ENCODE data around the gene PRSS57. TPM values are rescaled to one million over a fixed set of nuclear protein-coding genes. Genes with fewer than 3 reads are reported as not detected.

The PRSS57 gene
- total RNA-seq, 1 experiment from 2014 or later, result not detected

DNA sequence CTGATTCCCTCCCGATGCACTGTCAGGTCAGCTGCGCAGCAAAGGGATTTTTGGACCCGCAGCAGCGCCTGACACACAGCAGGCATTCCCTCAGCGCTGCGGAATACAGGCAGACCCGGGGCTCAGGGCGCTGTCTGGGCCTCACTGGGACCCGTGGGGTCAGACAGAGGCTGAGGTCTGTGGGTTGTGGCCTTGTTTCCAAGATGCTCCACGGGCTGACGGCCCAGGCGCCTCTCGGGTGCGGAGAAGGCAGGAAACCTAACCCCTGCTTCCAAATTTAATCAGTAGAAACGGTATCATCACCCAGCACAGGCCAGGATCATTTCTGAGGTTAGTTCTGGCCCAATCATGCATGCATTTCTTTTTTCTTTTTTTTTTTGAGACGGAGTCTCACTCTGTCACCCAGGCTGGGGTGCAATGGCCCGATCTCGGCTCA is 31.6 kb downstream of the PRSS57 start:
- no peak for DNase-seq (ENCODE audit: unreplicated experiment)
- BruUV-seq (replicated peaks), result no TSS peak
- POLR2A ChIA-PET, result interaction anchor here (0.6 to 2.2 kb wide), 13 partner anchors 9 to 589 kb away, joined by 3 to 49 read pairs (median 4); partner anchors contain the start of genes FSTL3, MISP and PTBP1
- TF ChIP-seq, protein P1, sequence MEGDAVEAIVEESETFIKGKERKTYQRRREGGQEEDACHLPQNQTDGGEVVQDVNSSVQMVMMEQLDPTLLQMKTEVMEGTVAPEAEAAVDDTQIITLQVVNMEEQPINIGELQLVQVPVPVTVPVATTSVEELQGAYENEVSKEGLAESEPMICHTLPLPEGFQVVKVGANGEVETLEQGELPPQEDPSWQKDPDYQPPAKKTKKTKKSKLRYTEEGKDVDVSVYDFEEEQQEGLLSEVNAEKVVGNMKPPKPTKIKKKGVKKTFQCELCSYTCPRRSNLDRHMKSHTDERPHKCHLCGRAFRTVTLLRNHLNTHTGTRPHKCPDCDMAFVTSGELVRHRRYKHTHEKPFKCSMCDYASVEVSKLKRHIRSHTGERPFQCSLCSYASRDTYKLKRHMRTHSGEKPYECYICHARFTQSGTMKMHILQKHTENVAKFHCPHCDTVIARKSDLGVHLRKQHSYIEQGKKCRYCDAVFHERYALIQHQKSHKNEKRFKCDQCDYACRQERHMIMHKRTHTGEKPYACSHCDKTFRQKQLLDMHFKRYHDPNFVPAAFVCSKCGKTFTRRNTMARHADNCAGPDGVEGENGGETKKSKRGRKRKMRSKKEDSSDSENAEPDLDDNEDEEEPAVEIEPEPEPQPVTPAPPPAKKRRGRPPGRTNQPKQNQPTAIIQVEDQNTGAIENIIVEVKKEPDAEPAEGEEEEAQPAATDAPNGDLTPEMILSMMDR (IDR thresholded peaks at IDR 0.05; ENCODE audit: unreplicated experiment), result no peak
- CTCF ChIA-PET, result interaction anchor here (0.7 to 1.8 kb wide), 4 partner anchors 14 to 71 kb away, joined by 3 to 7 read pairs (median 5); no protein-coding TSS in a partner anchor
- Mint-ChIP-seq H3K9me3 (ENCODE audit: unreplicated experiment) (no peaks in the 10 kb centered on the region), H3K36me3 (ENCODE audit: insufficient read depth, unreplicated experiment) (peaks cover 7% of the 10 kb centered on the region), H3K27ac (ENCODE audit: low read depth, unreplicated experiment) (peak overlapping the region; percentile 80), H3K27me3 (ENCODE audit: insufficient read depth, unreplicated experiment) (no peaks in the 10 kb centered on the region), H3K4me1 (ENCODE audit: insufficient read depth, unreplicated experiment) (peaks cover 31% of the 10 kb centered on the region), H3K4me3 (ENCODE audit: unreplicated experiment) (peak overlapping the region; percentile 87)
- intact Hi-C loops (cut with micrococcal nuclease), result loop anchor here (5.0 kb wide), 1 partner anchor 76 kb away; the partner anchor contains the start of gene HCN2

DNA sequence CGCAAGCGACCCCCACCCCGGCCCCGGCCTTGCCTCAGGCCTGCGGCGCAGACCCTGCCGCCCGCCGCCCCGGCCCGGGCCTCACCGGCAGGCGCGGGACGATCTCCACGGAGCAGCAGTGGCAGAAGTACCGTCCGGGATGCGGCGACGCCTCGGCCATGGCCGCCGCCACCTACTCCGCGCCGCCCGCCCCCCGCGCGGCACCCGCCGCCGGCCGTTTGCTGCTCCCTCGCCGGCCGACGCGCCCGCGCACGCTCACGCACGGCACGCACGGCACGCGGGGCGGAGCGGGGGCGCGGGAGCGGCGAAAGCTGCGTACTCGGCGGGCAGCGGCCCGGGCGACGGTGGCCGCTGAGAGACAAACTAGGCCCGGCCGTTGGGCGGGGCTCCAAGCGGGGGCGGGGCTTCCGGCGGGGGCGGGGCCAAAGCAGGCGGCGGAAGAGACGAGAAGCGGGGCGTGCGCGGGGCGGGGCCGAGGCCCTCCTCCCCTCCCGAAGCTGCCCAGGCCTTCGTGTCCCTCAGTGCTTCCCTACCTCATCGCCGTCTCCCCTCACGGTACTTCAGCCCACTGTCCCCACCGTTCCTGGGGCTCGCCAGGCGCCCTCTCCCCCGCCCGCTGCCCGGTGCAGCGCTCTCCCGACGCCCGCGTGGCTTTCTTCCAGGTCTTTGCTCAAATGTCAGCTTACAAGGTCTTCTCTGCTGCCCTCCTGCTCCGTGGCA is 32.1 kb downstream of the PRSS57 start, which contains the start of gene RNF126:
TSS of gene RNF126 (minus strand) at position 253 of the 720 bp plus-strand sequence. CDS start at position 160, 93 bp downstream.
- intact Hi-C loops (cut with micrococcal nuclease), result loop anchor here (5.0 kb wide), 1 partner anchor 76 kb away; the partner anchor contains the start of gene HCN2
- peak; percentile 90 for DNase-seq (ENCODE audit: unreplicated experiment)
- CTCF ChIA-PET, result interaction anchor here (0.7 to 1.8 kb wide), 4 partner anchors 14 to 71 kb away, joined by 3 to 7 read pairs (median 5); no protein-coding TSS in a partner anchor
- no TSS peak for BruUV-seq (replicated peaks)
- TF ChIP-seq, protein P1 (IDR thresholded peaks at IDR 0.05; ENCODE audit: unreplicated experiment), result no peak
- Mint-ChIP-seq H3K4me1 (ENCODE audit: insufficient read depth, unreplicated experiment) (peaks cover 31% of the 10 kb centered on the region), H3K27ac (ENCODE audit: low read depth, unreplicated experiment) (peak within 1 kb of the TSS; percentile 88), H3K27me3 (ENCODE audit: insufficient read depth, unreplicated experiment) (no peaks in the 10 kb centered on the region), H3K9me3 (ENCODE audit: unreplicated experiment) (no peaks in the 10 kb centered on the region), H3K36me3 (ENCODE audit: insufficient read depth, unreplicated experiment) (peaks cover 7% of the 10 kb centered on the region), H3K4me3 (ENCODE audit: unreplicated experiment) (peak within 1 kb of the TSS; percentile 87)
- POLR2A ChIA-PET, result interaction anchor here (0.6 to 2.2 kb wide), 15 partner anchors 8 to 942 kb away, joined by 3 to 49 read pairs (median 3); partner anchors contain the start of genes FSTL3, MISP, PTBP1 and UQCR11

DNA sequence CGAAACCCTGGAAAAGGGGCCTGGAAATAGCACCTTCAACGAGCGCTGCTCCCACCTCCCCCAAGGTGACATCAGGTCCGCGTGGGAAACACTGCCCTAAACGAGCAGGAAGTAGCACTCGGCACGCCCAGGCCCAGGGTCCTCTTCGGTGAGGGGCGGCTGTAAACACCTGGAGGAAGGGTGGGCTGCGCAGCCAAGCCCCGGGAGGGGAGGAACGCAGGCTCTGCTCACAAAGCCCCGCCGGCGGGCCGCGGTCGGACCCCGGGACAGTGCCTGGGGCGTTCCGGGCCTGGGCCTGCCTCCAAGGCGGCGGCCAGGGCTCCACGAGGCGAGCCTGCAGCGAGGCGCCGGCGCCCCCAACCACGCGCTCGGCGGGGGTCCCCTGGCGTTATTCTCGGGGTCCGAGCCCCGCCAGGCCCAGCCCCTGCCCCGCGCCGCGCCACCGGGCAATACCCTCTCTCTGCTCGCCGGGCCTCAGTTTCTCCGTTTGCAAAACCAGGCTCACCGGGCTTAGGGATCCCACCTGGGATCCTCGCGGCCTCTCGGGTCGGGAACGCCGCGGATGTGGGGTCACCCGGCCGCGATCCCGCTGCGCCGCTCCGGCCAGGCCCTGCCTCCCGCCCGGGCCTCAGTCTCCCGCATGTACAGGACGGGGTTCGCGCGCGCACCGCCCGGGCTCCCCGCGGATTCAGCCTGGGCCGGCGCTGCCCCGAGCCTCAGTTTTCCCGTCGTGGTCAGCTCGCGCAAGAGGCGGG is 32.9 kb downstream of the PRSS57 start:
- peak; percentile 64 for DNase-seq (ENCODE audit: unreplicated experiment)
- no peaks in the 10 kb centered on the region for H3K9me3 Mint-ChIP-seq (ENCODE audit: unreplicated experiment)
- H3K27ac Mint-ChIP-seq (ENCODE audit: low read depth, unreplicated experiment), result peak overlapping the region; percentile 88
- TF ChIP-seq, protein P1 (IDR thresholded peaks at IDR 0.05; ENCODE audit: unreplicated experiment), result no peak
- intact Hi-C loops (cut with micrococcal nuclease), result loop anchor here (5.0 kb wide), 1 partner anchor 75 kb away; the partner anchor contains the start of gene HCN2
- H3K4me3 Mint-ChIP-seq (ENCODE audit: unreplicated experiment), result peak overlapping the region; percentile 87
- peaks cover 31% of the 10 kb centered on the region for H3K4me1 Mint-ChIP-seq (ENCODE audit: insufficient read depth, unreplicated experiment)
- ChIA-PET POLR2A (interaction anchor here (0.6 to 3.3 kb wide), 10 partner anchors 14 to 943 kb away, joined by 3 to 49 read pairs (median 6); partner anchors contain the start of genes CDC34, FSTL3, MISP and UQCR11), CTCF (interaction anchor here (0.8 to 1.8 kb wide), 3 partner anchors 15 to 72 kb away, joined by 3 to 7 read pairs (median 7); no protein-coding TSS in a partner anchor)
- peaks cover 7% of the 10 kb centered on the region for H3K36me3 Mint-ChIP-seq (ENCODE audit: insufficient read depth, unreplicated experiment)
- no peaks in the 10 kb centered on the region for H3K27me3 Mint-ChIP-seq (ENCODE audit: insufficient read depth, unreplicated experiment)
- no TSS peak for BruUV-seq (replicated peaks)

Measured in MCF 10A (cell line).